ENCODE results near the gene ASTN2. TPM values are rescaled to one million over a fixed set of nuclear protein-coding genes. Genes with fewer than 3 reads are reported as not detected.

Gene ASTN2
- total RNA-seq, 1 donor = 5.6 TPM

- no peak for TF ChIP-seq CTCF (IDR thresholded peaks at IDR 0.05; ENCODE audit: insufficient read depth, low read length)
- DNase-seq (ENCODE audit: low read depth) = no peak
- H3K4me3 ChIP-seq (ENCODE audit: low read depth, low read length) = no peak overlapping the region
These were observed 257.9 kb downstream of the ASTN2 start for GRCh38 chr9:117156771-117157535.

GRCh38 chr9:117156144-117156688 is 258.6 kb downstream of the ASTN2 start:
- H3K4me3 ChIP-seq (ENCODE audit: low read depth, low read length) = no peak overlapping the region
- DNase-seq (ENCODE audit: low read depth) = no peak
- TF ChIP-seq CTCF (IDR thresholded peaks at IDR 0.05; ENCODE audit: insufficient read depth, low read length) = no peak

- no peak for TF ChIP-seq CTCF (IDR thresholded peaks at IDR 0.05; ENCODE audit: insufficient read depth, low read length)
- H3K4me3 ChIP-seq (ENCODE audit: low read depth, low read length) = no peak overlapping the region
- DNase-seq (ENCODE audit: low read depth) = no peak
These were observed 261.8 kb downstream of the ASTN2 start for GRCh38 chr9:117153021-117153420.

GRCh38 chr9:117151716-117152115 is 263.1 kb downstream of the ASTN2 start:
- no peak for DNase-seq (ENCODE audit: low read depth)
- H3K4me3 ChIP-seq (ENCODE audit: low read depth, low read length) = no peak overlapping the region
- no peak for TF ChIP-seq CTCF (IDR thresholded peaks at IDR 0.05; ENCODE audit: insufficient read depth, low read length)

- no peak for DNase-seq (ENCODE audit: low read depth)
- TF ChIP-seq CTCF (IDR thresholded peaks at IDR 0.05; ENCODE audit: insufficient read depth, low read length) = no peak
- no peak overlapping the region for H3K4me3 ChIP-seq (ENCODE audit: low read depth, low read length)
These were observed 264.9 kb downstream of the ASTN2 start for GRCh38 chr9:117149996-117150395.

GRCh38 chr9:117145811-117146490 is 268.9 kb downstream of the ASTN2 start:
- H3K4me3 ChIP-seq (ENCODE audit: low read depth, low read length) = no peak overlapping the region
- no peak for DNase-seq (ENCODE audit: low read depth)
- TF ChIP-seq CTCF (IDR thresholded peaks at IDR 0.05; ENCODE audit: insufficient read depth, low read length) = no peak

Measured in fibroblast of the aortic adventitia (primary cell).